Measurements from ENCODE around the gene LEKR1. TPM values are rescaled to one million over a fixed set of nuclear protein-coding genes. Genes with fewer than 3 reads are reported as not detected.
"Not testable (repeated sequence)": the region's sequence is repeated elsewhere in the genome, so short reads cannot be mapped to it uniquely, and the experiment has no call there.

Gene LEKR1
- total RNA-seq, 1 donor from 2014 or later = 0.14 TPM

- Mint-ChIP-seq H3K27ac (peak overlapping the region; percentile 98), H3K36me3 (ENCODE audit: low read depth) (peaks cover 6% of the 10 kb centered on the region), H3K27me3 (no peaks in the 10 kb centered on the region), H3K9me3 (no peaks in the 10 kb centered on the region), H3K4me3 (peak overlapping the region; percentile 92), H3K4me1 (peaks cover 54% of the 10 kb centered on the region)
- intact Hi-C loops (cut with micrococcal nuclease) = loop anchor here (2.0 to 10.0 kb wide), 6 partner anchors 29 to 961 kb away; partner anchors contain the start of genes SLC33A1 and SSR3
- DNase-seq = peak; percentile 86
Measured at GRCh38 chr3:156816091-156816793, 9.9 kb upstream of the LEKR1 start.

GRCh38 chr3:156816794-156817645, 9.1 kb upstream of the LEKR1 start:
- peak; percentile 97 for DNase-seq
- Mint-ChIP-seq H3K9me3 (no peaks in the 10 kb centered on the region), H3K4me1 (peaks cover 52% of the 10 kb centered on the region), H3K27me3 (no peaks in the 10 kb centered on the region), H3K4me3 (peak overlapping the region; percentile 92), H3K27ac (peak overlapping the region; percentile 98), H3K36me3 (ENCODE audit: low read depth) (peaks cover 6% of the 10 kb centered on the region)
- intact Hi-C loops (cut with micrococcal nuclease) = loop anchor here (1.0 to 10.0 kb wide), 11 partner anchors 9 to 962 kb away; partner anchors contain the start of genes CCNL1, LEKR1, SLC33A1 and SSR3

- Mint-ChIP-seq H3K27ac (peak overlapping the region; percentile 98), H3K4me3 (peak overlapping the region; percentile 92), H3K27me3 (no peaks in the 10 kb centered on the region), H3K9me3 (no peaks in the 10 kb centered on the region), H3K36me3 (ENCODE audit: low read depth) (peaks cover 6% of the 10 kb centered on the region), H3K4me1 (peaks cover 46% of the 10 kb centered on the region)
- no peak for DNase-seq
- intact Hi-C loops (cut with micrococcal nuclease) = loop anchor here (1.0 to 10.0 kb wide), 11 partner anchors 9 to 963 kb away; partner anchors contain the start of genes CCNL1, LEKR1, SLC33A1 and SSR3
Measured at GRCh38 chr3:156817646-156818272, 8.4 kb upstream of the LEKR1 start.

- no peak for DNase-seq
- peak overlapping the region; percentile 92 for H3K4me3 Mint-ChIP-seq
- peaks cover 6% of the 10 kb centered on the region for H3K36me3 Mint-ChIP-seq (ENCODE audit: low read depth)
- peaks cover 43% of the 10 kb centered on the region for H3K4me1 Mint-ChIP-seq
- intact Hi-C loops (cut with micrococcal nuclease) = loop anchor here (5.0 to 10.0 kb wide), 3 partner anchors 336 to 963 kb away; partner anchors contain the start of gene SLC33A1
- H3K27ac Mint-ChIP-seq = peak overlapping the region; percentile 98
- H3K9me3 Mint-ChIP-seq = no peaks in the 10 kb centered on the region
- H3K27me3 Mint-ChIP-seq = no peaks in the 10 kb centered on the region
Measured at GRCh38 chr3:156818273-156818651, 7.9 kb upstream of the LEKR1 start.

- DNase-seq = no peak
- intact Hi-C loops (cut with micrococcal nuclease) = loop anchor here (5.0 to 10.0 kb wide), 3 partner anchors 337 to 964 kb away; partner anchors contain the start of gene SLC33A1
- peaks cover 6% of the 10 kb centered on the region for H3K36me3 Mint-ChIP-seq (ENCODE audit: low read depth)
- peaks cover 42% of the 10 kb centered on the region for H3K4me1 Mint-ChIP-seq
- no peaks in the 10 kb centered on the region for H3K9me3 Mint-ChIP-seq
- no peaks in the 10 kb centered on the region for H3K27me3 Mint-ChIP-seq
- peak overlapping the region; percentile 12 for H3K4me3 Mint-ChIP-seq
- peak overlapping the region; percentile 78 for H3K27ac Mint-ChIP-seq
Measured at GRCh38 chr3:156818890-156819289, 7.3 kb upstream of the LEKR1 start.

GRCh38 chr3:156819842-156820691, 6.1 kb upstream of the LEKR1 start:
- no peak for DNase-seq
- Mint-ChIP-seq H3K9me3 (no peaks in the 10 kb centered on the region), H3K4me1 (peaks cover 46% of the 10 kb centered on the region), H3K27me3 (no peaks in the 10 kb centered on the region), H3K4me3 (no peak overlapping the region), H3K36me3 (ENCODE audit: low read depth) (peaks cover 6% of the 10 kb centered on the region), H3K27ac (no peak overlapping the region)
- intact Hi-C loops (cut with micrococcal nuclease) = loop anchor here (5.0 to 10.0 kb wide), 3 partner anchors 338 to 965 kb away; partner anchors contain the start of gene SLC33A1

- Mint-ChIP-seq H3K9me3 (no peaks in the 10 kb centered on the region), H3K4me3 (no peak overlapping the region), H3K27ac (no peak overlapping the region), H3K27me3 (no peaks in the 10 kb centered on the region), H3K4me1 (peaks cover 45% of the 10 kb centered on the region), H3K36me3 (ENCODE audit: low read depth) (peaks cover 2% of the 10 kb centered on the region)
- intact Hi-C loops (cut with micrococcal nuclease) = no loop called here
- DNase-seq = no peak
Measured at GRCh38 chr3:156820692-156821080, 5.5 kb upstream of the LEKR1 start.

- H3K27ac Mint-ChIP-seq; H3K9me3 Mint-ChIP-seq; H3K4me3 Mint-ChIP-seq; intact Hi-C loops (cut with micrococcal nuclease); H3K36me3 Mint-ChIP-seq (ENCODE audit: low read depth); DNase-seq; H3K27me3 Mint-ChIP-seq: not testable (repeated sequence)
- H3K4me1 Mint-ChIP-seq = peaks cover 45% of the 10 kb centered on the region
Measured at GRCh38 chr3:156822626-156823260, 3.4 kb upstream of the LEKR1 start.

GRCh38 chr3:156825795-156826143, 384 bp upstream of the LEKR1 start:
- intact Hi-C loops (cut with micrococcal nuclease) = loop anchor here (1.0 kb wide), 1 partner anchor 8 kb away; no protein-coding TSS in a partner anchor
- no peak for DNase-seq
- H3K9me3 Mint-ChIP-seq = no peaks in the 10 kb centered on the region
- H3K36me3 Mint-ChIP-seq (ENCODE audit: low read depth) = peaks cover 2% of the 10 kb centered on the region
- H3K27ac Mint-ChIP-seq = peak overlapping the region; percentile 98
- H3K4me3 Mint-ChIP-seq = peak overlapping the region; percentile 99
- peaks cover 29% of the 10 kb centered on the region for H3K4me1 Mint-ChIP-seq
- no peaks in the 10 kb centered on the region for H3K27me3 Mint-ChIP-seq

GRCh38 chr3:156826896-156827882, 1.0 kb downstream of the LEKR1 start:
- H3K27me3 Mint-ChIP-seq = no peaks in the 10 kb centered on the region
- DNase-seq = no peak
- H3K4me3 Mint-ChIP-seq = peak overlapping the region; percentile 99
- intact Hi-C loops (cut with micrococcal nuclease) = loop anchor here (1.0 kb wide), 1 partner anchor 10 kb away; no protein-coding TSS in a partner anchor
- H3K27ac Mint-ChIP-seq = peak overlapping the region; percentile 98
- H3K36me3 Mint-ChIP-seq (ENCODE audit: low read depth) = peaks cover 4% of the 10 kb centered on the region
- peaks cover 24% of the 10 kb centered on the region for H3K4me1 Mint-ChIP-seq
- peaks cover 3% of the 10 kb centered on the region for H3K9me3 Mint-ChIP-seq

- Mint-ChIP-seq H3K27ac (no peak overlapping the region), H3K4me3 (no peak overlapping the region), H3K36me3 (ENCODE audit: low read depth) (peaks cover 4% of the 10 kb centered on the region), H3K4me1 (peaks cover 8% of the 10 kb centered on the region), H3K27me3 (no peaks in the 10 kb centered on the region), H3K9me3 (peaks cover 3% of the 10 kb centered on the region)
- intact Hi-C loops (cut with micrococcal nuclease) = no loop called here
- DNase-seq = no peak
Measured at GRCh38 chr3:156831006-156831405, 4.9 kb downstream of the LEKR1 start.

- intact Hi-C loops (cut with micrococcal nuclease) = no loop called here
- H3K36me3 Mint-ChIP-seq (ENCODE audit: low read depth) = peaks cover 2% of the 10 kb centered on the region
Measured at GRCh38 chr3:156834435-156834834, 8.3 kb downstream of the LEKR1 start.

More at GRCh38 chr3:156834435-156834834, 8.3 kb downstream of the LEKR1 start:
- Mint-ChIP-seq H3K27me3 (no peaks in the 10 kb centered on the region), H3K4me1 (peaks cover 2% of the 10 kb centered on the region), H3K9me3 (peaks cover 3% of the 10 kb centered on the region), H3K4me3 (no peak overlapping the region), H3K27ac (no peak overlapping the region)
- DNase-seq = no peak
